ENCODE data around the gene IL20RA. TPM values are rescaled to one million over a fixed set of nuclear protein-coding genes. Genes with fewer than 3 reads are reported as not detected.

The IL20RA gene
- total RNA-seq, 1 experiment from 2014 or later = 3.1 TPM

GRCh38 chr6:137020776-137021175, 24.0 kb downstream of the IL20RA start:
- Mint-ChIP-seq H3K27me3 (ENCODE audit: unreplicated experiment) (no peaks in the 10 kb centered on the region), H3K4me3 (ENCODE audit: low read depth, unreplicated experiment) (no peak overlapping the region), H3K4me1 (ENCODE audit: low read depth, unreplicated experiment) (peaks cover 14% of the 10 kb centered on the region), H3K27ac (ENCODE audit: unreplicated experiment) (no peak overlapping the region), H3K9me3 (ENCODE audit: low read depth, unreplicated experiment) (no peaks in the 10 kb centered on the region), H3K36me3 (ENCODE audit: insufficient read depth, unreplicated experiment) (no peaks in the 10 kb centered on the region)
- CTCF ChIA-PET = no interaction called here
- intact Hi-C loops (cut with micrococcal nuclease; ENCODE audit: unreplicated experiment) = no loop called here
- no peak for DNase-seq
- BruUV-seq (replicated peaks) = no TSS peak
- TF ChIP-seq CTCF (IDR thresholded peaks at IDR 0.05; ENCODE audit: unreplicated experiment) = no peak

GRCh38 chr6:137019476-137020272, 25.1 kb downstream of the IL20RA start:
- CTCF ChIA-PET = no interaction called here
- no peak for TF ChIP-seq CTCF (IDR thresholded peaks at IDR 0.05; ENCODE audit: unreplicated experiment)
- H3K27me3 Mint-ChIP-seq (ENCODE audit: unreplicated experiment) = no peaks in the 10 kb centered on the region
- H3K9me3 Mint-ChIP-seq (ENCODE audit: low read depth, unreplicated experiment) = no peaks in the 10 kb centered on the region
- BruUV-seq (replicated peaks) = no TSS peak
- no peak for DNase-seq
- peaks cover 14% of the 10 kb centered on the region for H3K4me1 Mint-ChIP-seq (ENCODE audit: low read depth, unreplicated experiment)
- H3K27ac Mint-ChIP-seq (ENCODE audit: unreplicated experiment) = no peak overlapping the region
- intact Hi-C loops (cut with micrococcal nuclease; ENCODE audit: unreplicated experiment) = no loop called here
- no peaks in the 10 kb centered on the region for H3K36me3 Mint-ChIP-seq (ENCODE audit: insufficient read depth, unreplicated experiment)
- H3K4me3 Mint-ChIP-seq (ENCODE audit: low read depth, unreplicated experiment) = no peak overlapping the region

- BruUV-seq (replicated peaks) = no TSS peak
- Mint-ChIP-seq H3K4me3 (ENCODE audit: low read depth, unreplicated experiment) (no peak overlapping the region), H3K4me1 (ENCODE audit: low read depth, unreplicated experiment) (no peaks in the 10 kb centered on the region), H3K9me3 (ENCODE audit: low read depth, unreplicated experiment) (no peaks in the 10 kb centered on the region), H3K36me3 (ENCODE audit: insufficient read depth, unreplicated experiment) (no peaks in the 10 kb centered on the region), H3K27me3 (ENCODE audit: unreplicated experiment) (no peaks in the 10 kb centered on the region), H3K27ac (ENCODE audit: unreplicated experiment) (no peak overlapping the region)
- intact Hi-C loops (cut with micrococcal nuclease; ENCODE audit: unreplicated experiment) = no loop called here
- CTCF ChIA-PET = no interaction called here
- DNase-seq = no peak
- TF ChIP-seq CTCF (IDR thresholded peaks at IDR 0.05; ENCODE audit: unreplicated experiment) = no peak
These were observed 27.7 kb downstream of the IL20RA start for GRCh38 chr6:137017081-137017480.

GRCh38 chr6:137016356-137016755, 28.4 kb downstream of the IL20RA start:
- CTCF ChIA-PET = interaction anchor here (0.6 kb wide), 1 partner anchor 66 kb away, joined by 3 read pairs; no protein-coding TSS in a partner anchor
- no peak for DNase-seq
- intact Hi-C loops (cut with micrococcal nuclease; ENCODE audit: unreplicated experiment) = no loop called here
- no peaks in the 10 kb centered on the region for H3K4me1 Mint-ChIP-seq (ENCODE audit: low read depth, unreplicated experiment)
- BruUV-seq (replicated peaks) = no TSS peak
- no peak overlapping the region for H3K4me3 Mint-ChIP-seq (ENCODE audit: low read depth, unreplicated experiment)
- H3K9me3 Mint-ChIP-seq (ENCODE audit: low read depth, unreplicated experiment) = no peaks in the 10 kb centered on the region
- no peaks in the 10 kb centered on the region for H3K36me3 Mint-ChIP-seq (ENCODE audit: insufficient read depth, unreplicated experiment)
- no peaks in the 10 kb centered on the region for H3K27me3 Mint-ChIP-seq (ENCODE audit: unreplicated experiment)
- H3K27ac Mint-ChIP-seq (ENCODE audit: unreplicated experiment) = no peak overlapping the region
- TF ChIP-seq CTCF (IDR thresholded peaks at IDR 0.05; ENCODE audit: unreplicated experiment) = no peak
